ENCODE results near the gene MFSD2B. TPM values are rescaled to one million over a fixed set of nuclear protein-coding genes. Genes with fewer than 3 reads are reported as not detected.

Gene MFSD2B
- total RNA-seq, 4 donors from 2014 or later, result 1.6 TPM; not detected in 3

- H3K4me3 ChIP-seq, result peak overlapping the region; percentile 67
- TF ChIP-seq CTCF (IDR thresholded peaks at IDR 0.05) (no peak), EP300 (IDR thresholded peaks at IDR 0.05) (no peak), POLR2A (IDR thresholded peaks at IDR 0.05) (no peak), POLR2AphosphoS5 (IDR thresholded peaks at IDR 0.05) (no peak)
- WGBS, result 3% methylated on average over 2 of the region's 2 CpGs
- H3K27ac ChIP-seq, result no peak overlapping the region
- DNase-seq (ENCODE audit: low spot score in 2 of 2), result no peak
- peaks cover 33% of the 10 kb centered on the region for H3K4me1 ChIP-seq
- no peaks in the 10 kb centered on the region for H3K27me3 ChIP-seq
- H3K36me3 ChIP-seq, result no peaks in the 10 kb centered on the region
- no peaks in the 10 kb centered on the region for H3K9me3 ChIP-seq
Observed at GRCh38 chr2:24046599-24046929, 36.7 kb downstream of the MFSD2B start.

- Histone ChIP-seq H3K4me3 (peak within 1 kb of the TSS; percentile 67), H3K4me1 (peaks cover 33% of the 10 kb centered on the region)
- under 1% methylated on average over 38 of the region's 38 CpGs for WGBS
Observed at GRCh38 chr2:24046930-24047702, 37.2 kb downstream of the MFSD2B start, which contains the start of gene WDCP. Gene WDCP (minus strand): TSS chr2:24047391. CDS start chr2:24039494, 7,897 bp downstream.

GRCh38 chr2:24047703-24048033 lies 37.8 kb downstream of the MFSD2B start:
- Histone ChIP-seq H3K9me3 (no peaks in the 10 kb centered on the region), H3K27me3 (no peaks in the 10 kb centered on the region), H3K4me3 (peak overlapping the region; percentile 67), H3K4me1 (peaks cover 33% of the 10 kb centered on the region), H3K27ac (no peak overlapping the region), H3K36me3 (no peaks in the 10 kb centered on the region)
- TF ChIP-seq EP300 (IDR thresholded peaks at IDR 0.05), result no peak
- 37% methylated on average over 8 of the region's 8 CpGs for WGBS
- DNase-seq (ENCODE audit: low spot score in 2 of 2), result no peak

More at GRCh38 chr2:24046930-24047702, 37.2 kb downstream of the MFSD2B start, which contains the start of gene WDCP:
- H3K27ac ChIP-seq, result no peak within 1 kb of the TSS
- DNase-seq (ENCODE audit: low spot score in 2 of 2), result peak; percentile 98
- no peaks in the 10 kb centered on the region for H3K36me3 ChIP-seq
- no peaks in the 10 kb centered on the region for H3K9me3 ChIP-seq
- TF ChIP-seq POLR2AphosphoS5 (IDR thresholded peaks at IDR 0.05), result no peak
- TF ChIP-seq POLR2A (IDR thresholded peaks at IDR 0.05), result peak in 1 of 2 donors; percentile 43
- H3K27me3 ChIP-seq, result no peaks in the 10 kb centered on the region

GRCh38 chr2:24048769-24049484 lies 39.0 kb downstream of the MFSD2B start:
- no peak for TF ChIP-seq POLR2A (IDR thresholded peaks at IDR 0.05)
- TF ChIP-seq CTCF (IDR thresholded peaks at IDR 0.05), result no peak
- no peak for TF ChIP-seq EP300 (IDR thresholded peaks at IDR 0.05)
- no peak for TF ChIP-seq POLR2AphosphoS5 (IDR thresholded peaks at IDR 0.05)
- DNase-seq (ENCODE audit: low spot score in 2 of 2), result no peak
- no peaks in the 10 kb centered on the region for H3K27me3 ChIP-seq
- no peaks in the 10 kb centered on the region for H3K36me3 ChIP-seq
- 23% methylated on average over 23 of the region's 23 CpGs for WGBS
- no peak overlapping the region for H3K27ac ChIP-seq
- peak overlapping the region; percentile 69 for H3K4me3 ChIP-seq
- H3K4me1 ChIP-seq, result peaks cover 33% of the 10 kb centered on the region
- no peaks in the 10 kb centered on the region for H3K9me3 ChIP-seq

- Histone ChIP-seq H3K27me3 (no peaks in the 10 kb centered on the region), H3K9me3 (no peaks in the 10 kb centered on the region), H3K4me1 (peaks cover 33% of the 10 kb centered on the region), H3K36me3 (no peaks in the 10 kb centered on the region), H3K27ac (no peak within 1 kb of the TSS), H3K4me3 (peak within 1 kb of the TSS; percentile 69)
- TF ChIP-seq POLR2AphosphoS5 (IDR thresholded peaks at IDR 0.05) (no peak), CTCF (IDR thresholded peaks at IDR 0.05) (no peak), EP300 (IDR thresholded peaks at IDR 0.05) (no peak), POLR2A (IDR thresholded peaks at IDR 0.05) (no peak)
- DNase-seq (ENCODE audit: low spot score in 2 of 2), result peak in 1 of 2 donors; percentile 75
- WGBS, result under 1% methylated on average over 38 of the region's 52 CpGs
Observed at GRCh38 chr2:24049485-24050021, 39.7 kb downstream of the MFSD2B start, which contains the start of gene FKBP1B. Gene FKBP1B (plus strand): TSS chr2:24049741. CDS start chr2:24049850, 109 bp downstream.

Measured in suprapubic skin (tissue), 4 donors.